Measurements from ENCODE around the gene CDKN2B. TPM values are rescaled to one million over a fixed set of nuclear protein-coding genes. Genes with fewer than 3 reads are reported as not detected.

CDKN2B gene
- total and polyA plus RNA-seq, 12 donors, result 1.1 to 5.2 (median 2.0) TPM

- ATAC-seq, result no peak
- TF ChIP-seq CTCF (IDR thresholded peaks at IDR 0.05), result no peak
Observed at GRCh38 chr9:22045423-22045822, 36.3 kb upstream of the CDKN2B start.

GRCh38 chr9:22044583-22044982, 35.5 kb upstream of the CDKN2B start:
- intact Hi-C loops (cut with DNase I), result loop anchor here in 2 of 10 donors (10.0 kb wide), 2 partner anchors 170 to 230 kb away; no protein-coding TSS in a partner anchor
- DNase-seq, result no peak
- ATAC-seq, result no peak
- Histone ChIP-seq H3K27me3 (no peaks in the 10 kb centered on the region), H3K4me3 (no peak overlapping the region), H3K4me1 (peaks cover 0 to 8% (median 0%) of the 10 kb centered on the region in 9 donors), H3K27ac (no peak overlapping the region), H3K36me3 (no peaks in the 10 kb centered on the region), H3K9me3 (no peaks in the 10 kb centered on the region)
- no peak for TF ChIP-seq CTCF (IDR thresholded peaks at IDR 0.05)

More at GRCh38 chr9:22045423-22045822, 36.3 kb upstream of the CDKN2B start:
- Histone ChIP-seq H3K36me3 (no peaks in the 10 kb centered on the region), H3K27ac (no peak overlapping the region), H3K27me3 (no peaks in the 10 kb centered on the region), H3K4me3 (no peak overlapping the region), H3K9me3 (no peaks in the 10 kb centered on the region), H3K4me1 (peaks cover 0 to 8% (median 0%) of the 10 kb centered on the region in 9 donors)
- intact Hi-C loops (cut with DNase I), result loop anchor here in 2 of 10 donors (10.0 kb wide), 2 partner anchors 169 to 231 kb away; no protein-coding TSS in a partner anchor
- no peak for DNase-seq

GRCh38 chr9:22043928-22044327, 34.8 kb upstream of the CDKN2B start:
- H3K27ac ChIP-seq, result no peak overlapping the region
- 41 to 65% methylated on average over 3 of the region's 3 CpGs for WGBS, 2 donors
- peaks cover 0 to 14% (median 0%) of the 10 kb centered on the region in 9 donors for H3K4me1 ChIP-seq

GRCh38 chr9:22041775-22042174, 32.7 kb upstream of the CDKN2B start:
- H3K27me3 ChIP-seq, result no peaks in the 10 kb centered on the region
- peaks cover 0 to 27% (median 0%) of the 10 kb centered on the region in 9 donors for H3K4me1 ChIP-seq
- no peak for ATAC-seq
- no peak overlapping the region for H3K4me3 ChIP-seq
- DNase-seq, result no peak
- H3K36me3 ChIP-seq, result no peaks in the 10 kb centered on the region
- WGBS, 2 donors, result 62 to 63% methylated on average over 1 of the region's 1 CpG
- H3K9me3 ChIP-seq, result no peaks in the 10 kb centered on the region
- no peak overlapping the region for H3K27ac ChIP-seq
- intact Hi-C loops (cut with DNase I), result loop anchor here in 2 of 10 donors (10.0 kb wide), 2 partner anchors 173 to 227 kb away; no protein-coding TSS in a partner anchor
- TF ChIP-seq CTCF (IDR thresholded peaks at IDR 0.05), result no peak

More at GRCh38 chr9:22043928-22044327, 34.8 kb upstream of the CDKN2B start:
- H3K4me3 ChIP-seq, result no peak overlapping the region
- no peaks in the 10 kb centered on the region for H3K36me3 ChIP-seq
- H3K9me3 ChIP-seq, result no peaks in the 10 kb centered on the region
- no peak for ATAC-seq
- intact Hi-C loops (cut with DNase I), result loop anchor here in 2 of 10 donors (10.0 kb wide), 2 partner anchors 171 to 229 kb away; no protein-coding TSS in a partner anchor
- no peak for TF ChIP-seq CTCF (IDR thresholded peaks at IDR 0.05)
- no peaks in the 10 kb centered on the region for H3K27me3 ChIP-seq
- no peak for DNase-seq
